ENCODE results near the gene ANAPC2.

The ANAPC2 gene

GRCh38 chr9:137149363-137149762 is 39.0 kb downstream of the ANAPC2 start:
- H3K4me3 ChIP-seq (ENCODE audit: low read length) = no peak overlapping the region
- no peak for TF ChIP-seq CTCF (conservative IDR thresholded peaks at IDR 0.05; ENCODE audit: low read length)
- DNase-seq (ENCODE audit: low read depth) = no peak

GRCh38 chr9:137148661-137149060 is 39.7 kb downstream of the ANAPC2 start:
- TF ChIP-seq CTCF (conservative IDR thresholded peaks at IDR 0.05; ENCODE audit: low read length) = no peak
- DNase-seq (ENCODE audit: low read depth) = no peak
- H3K4me3 ChIP-seq (ENCODE audit: low read length) = no peak overlapping the region

- no peak for TF ChIP-seq CTCF (conservative IDR thresholded peaks at IDR 0.05; ENCODE audit: low read length)
- no peak overlapping the region for H3K4me3 ChIP-seq (ENCODE audit: low read length)
- DNase-seq (ENCODE audit: low read depth) = no peak
Measured at GRCh38 chr9:137148242-137148641, 40.1 kb downstream of the ANAPC2 start.

- no peak for DNase-seq (ENCODE audit: low read depth)
- no peak for TF ChIP-seq CTCF (conservative IDR thresholded peaks at IDR 0.05; ENCODE audit: low read length)
- H3K4me3 ChIP-seq (ENCODE audit: low read length) = no peak overlapping the region
Measured at GRCh38 chr9:137147793-137148160, 40.6 kb downstream of the ANAPC2 start.

GRCh38 chr9:137147091-137147792 is 41.1 kb downstream of the ANAPC2 start:
- TF ChIP-seq CTCF (conservative IDR thresholded peaks at IDR 0.05; ENCODE audit: low read length) = no peak
- no peak overlapping the region for H3K4me3 ChIP-seq (ENCODE audit: low read length)
- no peak for DNase-seq (ENCODE audit: low read depth)

- no peak for DNase-seq (ENCODE audit: low read depth)
Measured at GRCh38 chr9:137146527-137146918, 41.8 kb downstream of the ANAPC2 start.

More at GRCh38 chr9:137146527-137146918, 41.8 kb downstream of the ANAPC2 start:
- no peak overlapping the region for H3K4me3 ChIP-seq (ENCODE audit: low read length)
- TF ChIP-seq CTCF (conservative IDR thresholded peaks at IDR 0.05; ENCODE audit: low read length) = no peak

Data from AG10803 (cell line).